Mesendoderm (in vitro differentiated cells): ENCODE measurements around the gene WDR72. TPM values are rescaled to one million over a fixed set of nuclear protein-coding genes. Genes with fewer than 3 reads are reported as not detected.

Source experiments
- DNase-seq: peaks from one replicate; pipeline ENCODE4 v3.0.0; 2013
- H2AK5ac ChIP-seq: 2 replicates; pipeline ENCODE4 v1.6.1; 2013; ENCODE audit warnings: low read length, inconsistent platforms
- H2BK120ac ChIP-seq: 2 replicates; pipeline ENCODE4 v1.6.1; 2013; ENCODE audit warnings: low read depth, mild to moderate bottlenecking, low read length, moderate library complexity, mixed read lengths
- H2BK15ac ChIP-seq: replicated peaks from 2 replicates; pipeline ENCODE4 v1.6.1; 2013; ENCODE audit warnings: low read depth, mild to moderate bottlenecking, moderate library complexity
- H2BK5ac ChIP-seq: 2 replicates; pipeline ENCODE4 v1.6.1; 2013; ENCODE audit warnings: low read length, inconsistent platforms
- H3K18ac ChIP-seq: 2 replicates; pipeline ENCODE4 v1.6.1; 2013; ENCODE audit warnings: mild to moderate bottlenecking, low read length, mixed read lengths
- H3K23ac ChIP-seq: one replicate; pipeline ENCODE4 v1.6.1; 2013; ENCODE audit warnings: low read length
- H3K27ac ChIP-seq: 2 replicates; pipeline ENCODE4 v1.5.1; 2013; ENCODE audit warnings: low read depth, mild to moderate bottlenecking, inconsistent platforms, low read length, moderate library complexity
- H3K27me3 ChIP-seq: 2 replicates; pipeline ENCODE4 v1.6.1; 2013; ENCODE audit warnings: low read length, control low read depth, mild to moderate bottlenecking, inconsistent platforms; ENCODE audit not compliant: insufficient read depth, poor library complexity
- H3K36me3 ChIP-seq: 2 replicates; pipeline ENCODE4 v1.6.1; 2013; ENCODE audit warnings: low read length, inconsistent platforms; ENCODE audit not compliant: control insufficient read depth, insufficient read depth
- H3K4ac ChIP-seq: one replicate; pipeline ENCODE4 v1.6.1; 2013; ENCODE audit warnings: low read depth, mild to moderate bottlenecking, low read length, moderate library complexity
- H3K4me1 ChIP-seq: 2 replicates; pipeline ENCODE4 v1.6.1; 2013; ENCODE audit warnings: low read depth, low read length, inconsistent platforms; ENCODE audit not compliant: control insufficient read depth
- H3K4me2 ChIP-seq: 2 replicates; pipeline ENCODE4 v1.6.1; 2013; ENCODE audit warnings: low read length
- H3K4me3 ChIP-seq: 2 replicates; pipeline ENCODE4 v1.5.1; 2013; ENCODE audit warnings: mild to moderate bottlenecking, low read length
- H3K56ac ChIP-seq: one replicate; pipeline ENCODE4 v1.6.1; 2013; ENCODE audit warnings: low read length
- H3K79me1 ChIP-seq: 2 replicates; pipeline ENCODE4 v1.6.1; 2013; ENCODE audit warnings: low read length, inconsistent platforms
- H3K79me2 ChIP-seq: 2 replicates; pipeline ENCODE4 v1.6.1; 2013; ENCODE audit warnings: mild to moderate bottlenecking, low read length; ENCODE audit not compliant: control insufficient read depth, insufficient read depth
- H3K9ac ChIP-seq: 2 replicates; pipeline ENCODE4 v1.6.1; 2013; ENCODE audit warnings: low read length, inconsistent platforms
- H4K5ac ChIP-seq: one replicate; pipeline ENCODE4 v1.6.1; 2013; ENCODE audit warnings: low read length
- H4K8ac ChIP-seq: one replicate; pipeline ENCODE4 v1.6.1; 2013; ENCODE audit warnings: low read depth, mild to moderate bottlenecking, control low read depth, low read length, moderate library complexity
- WGBS: extraction: QIAGEN DNeasy Blood & Tissue Kit; methylation state at CpG from one replicate; pipeline ENCODE4 v1.1.7; 2013; ENCODE audit warnings: low lambda C conversion rate, missing lambda C conversion rate; ENCODE audit not compliant: insufficient coverage; ENCODE audit errors: extremely low coverage; 5-methylcytosine and 5-hydroxymethylcytosine counted together
- polyA plus RNA-seq, 2 experiments: library from polyadenylated mRNA; stranded (reverse); fragments of 200-250 nt; gene quantifications; one replicate each; pipeline ENCODE4 v1.2.3, GENCODE V29; 2013

WDR72 gene
- 1.4 TPM for polyA plus RNA-seq (2013, experiment 1 of 2)
- polyA plus RNA-seq (2013, experiment 2 of 2), result 1.5 TPM

DNA sequence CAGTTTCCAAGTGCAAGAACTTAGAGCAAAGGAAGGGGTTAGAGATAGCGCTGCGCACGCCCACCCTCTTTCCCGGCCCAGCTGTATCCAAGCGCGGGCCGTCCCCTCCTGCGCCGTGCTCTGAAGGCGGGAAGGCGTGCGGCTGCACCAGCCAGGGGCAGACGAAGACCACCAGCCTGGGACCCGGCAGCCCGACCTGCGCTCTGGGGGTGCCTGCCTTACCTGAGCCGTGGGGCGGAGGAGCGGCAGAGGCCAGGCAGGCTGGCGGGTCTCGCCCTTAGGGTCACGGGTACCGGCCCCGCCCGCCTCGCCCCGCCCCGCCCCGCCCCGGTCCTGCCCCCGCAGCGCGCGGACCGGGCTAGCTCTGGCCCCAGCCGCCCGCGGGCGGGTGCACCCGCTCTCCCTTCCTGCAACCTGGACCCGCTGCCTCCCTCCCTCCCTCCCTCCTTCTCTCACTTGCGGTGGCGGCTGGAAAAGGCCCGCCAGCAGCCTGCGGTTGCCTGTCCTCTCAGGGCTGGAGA is at the start of gene WDR72:
WDR72 (minus strand) TSS at position 253 of the 521 bp plus-strand sequence. CDS start 26,514 bp downstream, outside the sequence.
- Histone ChIP-seq H4K5ac (no peak within 1 kb of the TSS), H2AK5ac (no peak within 1 kb of the TSS), H4K8ac (no peak within 1 kb of the TSS), H3K56ac (peak within 1 kb of the TSS; percentile 78), H2BK15ac (no peak within 1 kb of the TSS), H3K4me2 (peak within 1 kb of the TSS; percentile 89), H3K27ac (no peak within 1 kb of the TSS), H3K4ac (no peak within 1 kb of the TSS), H3K23ac (no peak within 1 kb of the TSS), H3K4me3 (peak within 1 kb of the TSS; percentile 5), H3K9ac (peak within 1 kb of the TSS; percentile 37), H2BK5ac (no peak within 1 kb of the TSS), H2BK120ac (no peak within 1 kb of the TSS), H3K4me1 (no peaks in the 10 kb centered on the region), H3K18ac (peak within 1 kb of the TSS; percentile 16), H3K79me2 (no peaks in the 10 kb centered on the region), H3K36me3 (no peaks in the 10 kb centered on the region), H3K79me1 (no peaks in the 10 kb centered on the region), H3K27me3 (peaks cover 8% of the 10 kb centered on the region)
- DNase-seq, result peak; percentile 47
- no CpG with 5 or more reads among the region's 45 CpGs for WGBS

DNA sequence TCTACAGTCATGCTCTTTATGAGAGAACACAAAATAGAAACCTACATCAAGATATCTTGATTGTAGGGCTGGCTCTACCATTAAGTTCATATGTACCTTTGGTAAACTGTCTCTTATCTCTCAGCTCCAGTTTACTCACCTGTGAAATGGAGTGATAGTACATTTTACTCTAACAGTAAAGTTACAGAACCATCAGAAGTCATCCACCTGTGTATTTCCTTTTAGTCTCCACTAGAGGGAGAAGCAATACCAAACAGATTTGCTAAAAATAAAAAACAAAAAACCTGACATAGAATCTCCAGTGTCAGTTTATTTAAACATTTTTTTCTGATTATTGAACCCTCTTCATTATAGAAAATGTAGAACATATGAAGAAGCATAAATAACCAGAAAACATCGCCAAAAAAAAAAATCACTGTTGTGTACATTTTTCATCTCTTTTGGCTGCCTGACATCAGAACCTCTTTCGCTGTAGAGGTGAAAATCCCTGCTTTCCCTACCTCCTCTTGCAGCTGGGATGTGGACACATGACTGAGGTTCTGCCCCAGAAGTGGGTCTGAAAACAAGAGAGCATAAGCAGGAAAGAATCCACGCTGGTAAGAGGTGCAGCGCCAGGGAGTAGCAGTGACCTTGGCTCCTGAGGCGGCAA is 48.7 kb upstream of the WDR72 start:
- Histone ChIP-seq H2BK15ac (no peak overlapping the region), H2AK5ac (no peak overlapping the region), H3K4ac (peak overlapping the region; percentile 70), H2BK5ac (no peak overlapping the region), H3K36me3 (no peaks in the 10 kb centered on the region), H3K79me2 (no peaks in the 10 kb centered on the region), H4K8ac (no peak overlapping the region), H3K9ac (no peak overlapping the region), H3K4me1 (no peaks in the 10 kb centered on the region), H3K18ac (peak overlapping the region; percentile 92), H2BK120ac (peak overlapping the region; percentile 88), H3K23ac (no peak overlapping the region), H3K27ac (no peak overlapping the region), H3K27me3 (no peaks in the 10 kb centered on the region), H3K56ac (no peak overlapping the region), H3K79me1 (no peaks in the 10 kb centered on the region), H4K5ac (no peak overlapping the region), H3K4me3 (no peak overlapping the region), H3K4me2 (no peak overlapping the region)
- no peak for DNase-seq
- WGBS, result no CpG with 5 or more reads among the region's 5 CpGs

DNA sequence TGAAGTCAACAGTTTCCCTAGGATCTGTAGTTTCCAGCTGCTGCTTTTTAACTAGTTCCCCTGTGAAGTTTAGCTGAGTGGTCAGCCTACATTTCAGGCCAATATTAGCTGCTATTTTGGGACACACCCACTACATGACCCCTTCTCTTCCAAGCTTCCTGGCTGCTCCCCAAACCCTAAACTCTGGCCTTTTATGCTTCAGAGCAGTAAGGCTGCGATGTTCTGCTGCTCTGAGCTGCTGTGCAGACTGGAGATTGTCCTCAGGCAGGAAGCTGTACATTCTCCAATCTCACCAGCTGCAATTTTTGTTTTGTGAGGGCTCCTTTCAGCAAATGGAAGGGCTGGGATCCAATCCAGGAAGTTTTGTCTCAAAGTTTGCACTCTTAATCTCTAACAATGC is 48.0 kb upstream of the WDR72 start:
- Histone ChIP-seq H2BK120ac (no peak overlapping the region), H3K27ac (no peak overlapping the region), H3K4me2 (no peak overlapping the region), H3K4me3 (no peak overlapping the region), H3K36me3 (no peaks in the 10 kb centered on the region), H4K8ac (no peak overlapping the region), H2BK5ac (no peak overlapping the region), H3K18ac (no peak overlapping the region), H3K79me2 (no peaks in the 10 kb centered on the region), H3K4ac (no peak overlapping the region), H3K56ac (peak overlapping the region; percentile 49), H4K5ac (no peak overlapping the region), H2AK5ac (no peak overlapping the region), H2BK15ac (no peak overlapping the region), H3K27me3 (no peaks in the 10 kb centered on the region), H3K9ac (no peak overlapping the region), H3K79me1 (no peaks in the 10 kb centered on the region), H3K23ac (no peak overlapping the region), H3K4me1 (no peaks in the 10 kb centered on the region)
- no peak for DNase-seq
- no CpG with 5 or more reads among the region's 1 CpG for WGBS

DNA sequence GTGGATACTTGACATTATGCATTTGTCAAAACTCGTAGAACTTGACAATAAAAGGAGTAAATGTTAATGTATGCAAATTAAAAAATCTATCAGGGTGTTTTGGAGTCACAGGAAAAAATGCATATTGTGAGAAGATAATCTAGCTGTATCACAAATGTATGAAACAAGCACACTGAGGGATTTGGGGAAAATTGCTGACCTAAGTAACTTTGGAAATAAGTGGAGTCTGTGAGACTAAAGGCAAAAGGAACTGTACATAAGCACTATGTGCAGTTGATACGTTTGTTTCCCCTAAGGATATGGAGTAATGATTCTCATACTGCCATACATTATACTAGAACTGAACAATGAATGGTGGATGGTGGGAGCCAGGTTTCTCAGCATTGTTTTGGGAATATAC is 43.2 kb upstream of the WDR72 start:
- Histone ChIP-seq H3K36me3 (no peaks in the 10 kb centered on the region), H3K79me2 (no peaks in the 10 kb centered on the region), H3K27ac (no peak overlapping the region), H2BK15ac (no peak overlapping the region), H3K23ac (no peak overlapping the region), H3K4me1 (no peaks in the 10 kb centered on the region), H3K79me1 (no peaks in the 10 kb centered on the region), H2BK5ac (no peak overlapping the region), H3K4ac (no peak overlapping the region), H3K27me3 (no peaks in the 10 kb centered on the region), H2AK5ac (no peak overlapping the region), H3K56ac (no peak overlapping the region), H4K5ac (no peak overlapping the region), H3K4me3 (no peak overlapping the region), H4K8ac (no peak overlapping the region), H3K4me2 (no peak overlapping the region), H3K9ac (no peak overlapping the region), H3K18ac (no peak overlapping the region), H2BK120ac (no peak overlapping the region)
- WGBS, result no CpG with 5 or more reads among the region's 2 CpGs
- no peak for DNase-seq

DNA sequence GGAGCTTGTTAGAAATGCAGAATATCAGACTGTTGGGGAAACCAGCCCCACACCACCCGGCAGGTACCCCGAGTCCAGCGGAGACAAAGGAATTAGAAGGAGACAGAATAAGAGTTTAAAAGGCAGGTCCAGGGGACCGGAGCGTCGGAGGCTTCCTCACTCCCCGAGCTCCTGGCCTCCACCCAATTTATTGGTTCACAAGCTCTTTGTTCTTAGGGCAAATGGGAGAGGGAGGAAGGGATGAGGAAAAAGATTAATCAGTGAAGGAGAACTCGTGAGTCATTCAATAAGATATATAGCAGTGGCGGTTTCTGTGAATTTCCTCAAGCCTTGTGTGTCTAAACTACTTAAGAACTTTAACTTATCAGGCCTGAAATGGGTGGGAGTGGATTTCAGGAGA is 32.1 kb upstream of the WDR72 start:
- H3K36me3 ChIP-seq, result no peaks in the 10 kb centered on the region
- no peak overlapping the region for H2BK5ac ChIP-seq
- no peak overlapping the region for H2AK5ac ChIP-seq
- H3K18ac ChIP-seq, result no peak overlapping the region
- H4K8ac ChIP-seq, result no peak overlapping the region
- H3K4ac ChIP-seq, result no peak overlapping the region
- no peaks in the 10 kb centered on the region for H3K79me1 ChIP-seq
- H3K4me2 ChIP-seq, result no peak overlapping the region
- no peak overlapping the region for H2BK15ac ChIP-seq
- H3K4me1 ChIP-seq, result no peaks in the 10 kb centered on the region
- H3K27ac ChIP-seq, result no peak overlapping the region
- H4K5ac ChIP-seq, result no peak overlapping the region
- H3K79me2 ChIP-seq, result no peaks in the 10 kb centered on the region
- H3K27me3 ChIP-seq, result no peaks in the 10 kb centered on the region
- no peak overlapping the region for H3K9ac ChIP-seq
- H3K23ac ChIP-seq, result no peak overlapping the region
- no peak for DNase-seq
- no CpG with 5 or more reads among the region's 9 CpGs for WGBS
- no peak overlapping the region for H3K4me3 ChIP-seq
- no peak overlapping the region for H3K56ac ChIP-seq
- H2BK120ac ChIP-seq, result no peak overlapping the region
